Naive thymus-derived CD4-positive, alpha-beta T cell (primary cell): Measurements from ENCODE around the gene SMARCAL1. TPM values are rescaled to one million over a fixed set of nuclear protein-coding genes. Genes with fewer than 3 reads are reported as not detected.

Experiments
- ATAC-seq: fragments of 150-1000 bp; cut with Tn5 transposase; 2 replicates; pipeline ENCODE4 v1.10.0; 2021; ENCODE audit warnings: mild to moderate bottlenecking, moderate library complexity
- CTCF ChIA-PET: fragments of 350-600 bp; sonication (Branson Sonifier 250); formaldehyde crosslinking; loops from one replicate; lab custom pipeline; 2021; ENCODE audit warnings: antibody characterized with exemption; lab: Charles Lee
- POLR2A ChIA-PET: fragments of 350-600 bp; sonication (Branson Sonifier 250); formaldehyde crosslinking; loops from one replicate; lab custom pipeline; 2021; ENCODE audit warnings: antibody characterized with exemption, inconsistent platforms; lab: Charles Lee
- DNase-seq, 9 donors: peaks; one replicate each; pipeline versions ENCODE4 v3.0.0 to v3.0.0-alpha.2; 2020 to 2022; ENCODE audit warnings: mixed read lengths in 1 of 9
- H3K27ac ChIP-seq: one replicate; pipeline ENCODE4 v1.7.0; 2013; ENCODE audit warnings: mild to moderate bottlenecking, low read depth, low read length, moderate library complexity
- H3K27me3 ChIP-seq, 2 donors: one replicate each; pipeline ENCODE4 v1.7.0; 2013; ENCODE audit warnings: low read length in 2 of 2, mild to moderate bottlenecking in 2 of 2, moderate library complexity in 2 of 2; ENCODE audit not compliant: control insufficient read depth in 2 of 2, insufficient read depth in 2 of 2
- H3K36me3 ChIP-seq, 3 experiments: 1 replicate in 2 of 3; 2 replicates in 1 of 3; pipeline ENCODE4 v1.7.0; 2013; ENCODE audit warnings: low read length in 3 of 3, mild to moderate bottlenecking in 3 of 3, moderate library complexity in 1 of 3; ENCODE audit not compliant: insufficient read depth in 3 of 3, control insufficient read depth in 2 of 3
- H3K4me1 ChIP-seq, 2 donors: one replicate each; pipeline ENCODE4 v1.7.0; 2013; ENCODE audit warnings: low read length in 2 of 2, mild to moderate bottlenecking in 2 of 2, moderate library complexity in 1 of 2; ENCODE audit not compliant: control insufficient read depth in 2 of 2, insufficient read depth in 2 of 2
- H3K4me3 ChIP-seq: 2 replicates; pipeline ENCODE4 v1.7.0; 2013; ENCODE audit warnings: mild to moderate bottlenecking, low read length
- H3K9me3 ChIP-seq, 3 experiments: 1 replicate in 2 of 3; 2 replicates in 1 of 3; pipeline ENCODE4 v1.7.0; 2013; ENCODE audit warnings: low read length in 3 of 3; ENCODE audit not compliant: control insufficient read depth in 2 of 3
- H3K27ac Mint-ChIP-seq, 9 donors: one replicate each; pipeline ENCODE4 v1.8.0; 2020 to 2022; ENCODE audit warnings: mixed read lengths in 9 of 9, mild to moderate bottlenecking in 8 of 9, moderate library complexity in 5 of 9, inconsistent platforms in 2 of 9
- H3K27me3 Mint-ChIP-seq, 5 donors: one replicate each; pipeline ENCODE4 v1.8.0; 2021 to 2022; ENCODE audit warnings: mixed read lengths in 5 of 5, mild to moderate bottlenecking in 1 of 5
- H3K36me3 Mint-ChIP-seq, 5 donors: one replicate each; pipeline ENCODE4 v1.8.0; 2020 to 2022; ENCODE audit warnings: mixed read lengths in 5 of 5, mild to moderate bottlenecking in 3 of 5, inconsistent platforms in 1 of 5
- H3K4me1 Mint-ChIP-seq, 7 donors: one replicate each; pipeline ENCODE4 v1.8.0; 2020 to 2022; ENCODE audit warnings: mixed read lengths in 7 of 7, mild to moderate bottlenecking in 3 of 7, inconsistent platforms in 1 of 7
- H3K4me3 Mint-ChIP-seq, 10 donors: one replicate each; pipeline ENCODE4 v1.8.0; 2020 to 2022; ENCODE audit warnings: mild to moderate bottlenecking in 10 of 10, mixed read lengths in 10 of 10, moderate library complexity in 6 of 10, inconsistent platforms in 2 of 10
- H3K9me3 Mint-ChIP-seq, 11 donors: one replicate each; pipeline ENCODE4 v1.8.0; 2020 to 2022; ENCODE audit warnings: mixed read lengths in 11 of 11, mild to moderate bottlenecking in 4 of 11, inconsistent platforms in 1 of 11, moderate library complexity in 1 of 11
- intact Hi-C, 2 donors: fragments of 100-400 bp; cut with micrococcal nuclease; formaldehyde crosslinking; loops; one replicate each; pipeline ENCODE4 v1.15.1; 2023
- polyA plus RNA-seq, 2 donors: library from polyadenylated mRNA; unstranded; fragments of 300-500 nt; fragmentation: Illumina TruSeq; gene quantifications; one replicate each; pipeline ENCODE4 v1.2.3, GENCODE V29; 2021
- total RNA-seq, 6 experiments: library from RNA in 5 of 6; stranded (reverse) in 5 of 6; gene quantifications; 1 replicate in 5 of 6; 2 replicates in 1 of 6; pipeline ENCODE4 v1.2.3 and lab custom pipeline; 2021 to 2026

Gene SMARCAL1
- total and polyA plus RNA-seq, 7 experiments from 2014 or later = 16.2 to 31.2 (median 24.6) TPM

DNA sequence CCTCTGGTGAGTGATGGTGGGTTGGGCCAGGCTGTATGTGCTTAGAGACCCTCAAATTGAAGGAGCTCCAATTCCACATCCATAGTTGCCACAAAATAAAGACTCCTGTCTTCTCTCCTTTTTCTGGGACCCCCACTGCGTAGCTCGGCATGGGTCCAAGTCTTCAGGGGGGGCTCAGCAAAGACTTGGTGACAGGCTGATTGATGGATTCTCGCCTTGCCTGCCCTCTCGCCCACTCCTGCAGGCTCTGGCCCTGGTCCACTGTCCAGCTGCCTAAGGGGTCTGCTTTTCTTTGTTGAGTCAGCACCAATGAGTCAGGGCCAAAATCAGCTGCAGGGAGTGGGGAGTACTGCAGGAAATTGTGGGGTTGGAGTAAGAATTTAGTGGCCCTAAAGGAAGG, 107.8 kb downstream of the SMARCAL1 start:
- Histone ChIP-seq H3K36me3 (no peaks in the 10 kb centered on the region), H3K27me3 (no peaks in the 10 kb centered on the region), H3K4me1 (no peaks in the 10 kb centered on the region), H3K9me3 (no peaks in the 10 kb centered on the region), H3K27ac (no peak overlapping the region), H3K4me3 (no peak overlapping the region)
- Mint-ChIP-seq H3K4me3 (no peak overlapping the region), H3K27me3 (no peaks in the 10 kb centered on the region), H3K27ac (no peak overlapping the region), H3K9me3 (no peaks in the 10 kb centered on the region), H3K36me3 (peaks cover 0 to 8% (median 0%) of the 10 kb centered on the region in 5 donors), H3K4me1 (peaks cover 0 to 4% (median 0%) of the 10 kb centered on the region in 7 donors)
- ATAC-seq (no peak), DNase-seq (no peak)
- ChIA-PET POLR2A (interaction anchor here (1.2 kb wide), 1 partner anchor 21 kb away, joined by 3 read pairs; the partner anchor contains the start of gene RPL37A), CTCF (interaction anchor here (1.9 kb wide), 1 partner anchor 148 kb away, joined by 6 read pairs; no protein-coding TSS in a partner anchor)
- intact Hi-C loops = no loop called here

DNA sequence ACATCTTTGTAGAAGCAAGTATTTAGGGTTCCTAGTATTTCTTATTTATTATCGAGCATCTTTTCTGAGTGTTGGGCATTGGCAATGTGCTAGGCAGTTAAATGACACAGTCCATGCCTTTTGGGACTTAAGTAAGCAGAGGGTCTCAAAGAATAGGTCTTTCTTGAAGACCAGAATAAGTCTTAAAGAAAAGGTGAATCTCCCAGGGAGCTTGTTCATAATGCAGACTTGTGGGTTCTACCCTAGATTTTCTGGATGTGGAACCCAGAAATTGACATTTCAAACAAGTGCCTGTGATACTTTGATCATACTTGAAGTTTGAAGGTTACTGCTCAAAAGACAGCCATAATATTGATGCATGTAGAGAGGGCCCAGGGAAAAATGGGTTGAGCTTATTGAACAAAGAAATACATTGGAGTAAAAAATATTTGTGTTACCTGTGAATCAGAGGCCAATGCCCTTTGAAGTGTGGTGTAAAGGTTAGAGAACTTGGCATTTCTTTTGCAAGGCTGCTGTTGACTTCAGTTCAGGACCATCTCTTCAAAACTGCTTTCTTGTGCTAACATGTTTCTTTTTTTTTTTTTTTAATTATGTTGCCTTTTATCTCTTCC, 110.7 kb downstream of the SMARCAL1 start:
- Histone ChIP-seq H3K4me3 (no peak overlapping the region), H3K4me1 (no peaks in the 10 kb centered on the region), H3K27me3 (no peaks in the 10 kb centered on the region), H3K9me3 (no peaks in the 10 kb centered on the region), H3K36me3 (no peaks in the 10 kb centered on the region), H3K27ac (no peak overlapping the region)
- ATAC-seq = no peak
- Mint-ChIP-seq H3K36me3 (peaks cover 0 to 8% (median 0%) of the 10 kb centered on the region in 5 donors), H3K27me3 (peaks cover 0 to 4% (median 0%) of the 10 kb centered on the region in 5 donors), H3K4me1 (peaks cover 0 to 2% (median 0%) of the 10 kb centered on the region in 7 donors), H3K27ac (no peak overlapping the region), H3K9me3 (no peaks in the 10 kb centered on the region), H3K4me3 (no peak overlapping the region)
- intact Hi-C loops = no loop called here
- ChIA-PET POLR2A (no interaction called here), CTCF (no interaction called here)
- DNase-seq = no peak

DNA sequence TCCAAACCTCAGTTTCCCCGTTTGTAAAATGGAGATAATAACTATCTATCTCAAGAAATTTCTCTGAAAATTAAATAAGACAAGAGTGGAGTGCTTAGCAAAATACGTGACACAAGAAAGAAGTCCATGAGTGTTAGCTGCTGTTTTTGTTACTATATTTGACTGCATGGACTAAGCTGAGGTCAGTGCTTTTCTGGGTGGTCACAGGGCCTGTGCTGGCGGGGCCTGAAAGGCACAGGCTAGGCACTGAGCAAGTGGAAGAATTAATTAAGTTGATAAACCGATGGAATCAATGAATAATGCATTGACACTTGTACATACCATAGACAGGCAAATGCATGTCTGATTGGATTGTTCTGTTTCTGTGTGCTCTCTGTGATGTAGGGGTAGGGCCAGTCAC, 113.7 kb downstream of the SMARCAL1 start:
- intact Hi-C loops = no loop called here
- POLR2A ChIA-PET = no interaction called here
- CTCF ChIA-PET = no interaction called here
- ATAC-seq (no peak), DNase-seq (no peak)
- Mint-ChIP-seq H3K9me3 (no peaks in the 10 kb centered on the region), H3K27ac (no peak overlapping the region), H3K36me3 (peaks cover 0 to 8% (median 0%) of the 10 kb centered on the region in 5 donors), H3K27me3 (peaks cover 0 to 4% (median 0%) of the 10 kb centered on the region in 5 donors), H3K4me3 (no peak overlapping the region), H3K4me1 (no peaks in the 10 kb centered on the region)
- Histone ChIP-seq H3K4me1 (no peaks in the 10 kb centered on the region), H3K4me3 (no peak overlapping the region), H3K27ac (no peak overlapping the region), H3K9me3 (no peaks in the 10 kb centered on the region), H3K36me3 (no peaks in the 10 kb centered on the region), H3K27me3 (no peaks in the 10 kb centered on the region)

DNA sequence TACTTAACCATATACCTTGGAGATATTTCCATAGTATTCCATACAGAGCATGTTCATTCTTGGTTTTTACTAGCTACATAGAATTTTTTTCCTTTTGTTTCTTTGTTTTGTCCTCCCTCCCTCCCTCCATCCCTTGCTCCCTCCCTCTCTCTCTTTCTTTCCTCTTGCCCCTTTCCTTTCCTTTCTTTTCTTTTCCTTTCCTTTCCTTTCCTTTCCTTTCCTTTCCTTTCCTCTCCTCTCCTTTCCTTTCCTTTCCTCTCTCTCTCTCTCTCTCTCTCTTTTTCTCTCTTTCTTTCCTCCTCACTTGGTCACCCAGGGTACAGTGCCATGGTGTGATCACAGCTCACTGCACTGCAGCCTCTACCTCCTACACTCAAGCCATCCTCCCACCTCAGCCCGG, 114.7 kb downstream of the SMARCAL1 start:
- Histone ChIP-seq H3K4me3 (no peak overlapping the region), H3K4me1 (no peaks in the 10 kb centered on the region), H3K9me3 (no peaks in the 10 kb centered on the region), H3K27ac (no peak overlapping the region), H3K27me3 (no peaks in the 10 kb centered on the region), H3K36me3 (no peaks in the 10 kb centered on the region)
- Mint-ChIP-seq H3K27me3 (peaks cover 0 to 4% (median 0%) of the 10 kb centered on the region in 5 donors), H3K9me3 (no peaks in the 10 kb centered on the region), H3K4me1 (no peaks in the 10 kb centered on the region), H3K4me3 (no peak overlapping the region), H3K36me3 (peaks cover 0 to 8% (median 0%) of the 10 kb centered on the region in 5 donors), H3K27ac (peak overlapping the region in 1 of 9 donors; percentile 29)
- intact Hi-C loops = no loop called here
- POLR2A ChIA-PET = interaction anchor here (0.6 kb wide), 1 partner anchor 63 kb away, joined by 4 read pairs; no protein-coding TSS in a partner anchor
- ATAC-seq (no peak), DNase-seq (no peak)
- CTCF ChIA-PET = no interaction called here

DNA sequence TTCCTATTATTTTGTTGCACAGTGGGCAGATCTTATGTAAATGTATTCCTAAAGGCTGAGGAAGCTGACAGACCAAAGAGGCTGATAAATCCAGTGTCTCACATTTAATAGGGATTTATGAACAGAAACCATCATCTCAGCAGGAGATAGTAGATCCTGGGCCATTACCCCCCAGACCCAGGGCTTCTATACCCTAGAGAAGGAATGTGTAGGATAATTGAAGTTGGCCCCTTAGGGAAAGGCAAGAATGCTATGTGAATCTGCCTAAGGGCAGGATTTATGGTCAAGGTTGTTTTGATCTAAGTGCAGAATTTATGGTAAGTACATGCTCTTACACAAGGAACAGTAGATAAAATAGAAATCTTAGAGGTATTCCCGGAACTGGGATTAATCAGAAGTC, 115.3 kb downstream of the SMARCAL1 start:
- POLR2A ChIA-PET = no interaction called here
- intact Hi-C loops = no loop called here
- ATAC-seq (no peak), DNase-seq (no peak)
- no peaks in the 10 kb centered on the region for H3K4me1 Mint-ChIP-seq
- H3K36me3 ChIP-seq = no peaks in the 10 kb centered on the region
- no peaks in the 10 kb centered on the region for H3K27me3 ChIP-seq
- no peaks in the 10 kb centered on the region for H3K4me1 ChIP-seq
- no peak overlapping the region for H3K4me3 ChIP-seq
- CTCF ChIA-PET = no interaction called here
- H3K36me3 Mint-ChIP-seq = peaks cover 0 to 5% (median 0%) of the 10 kb centered on the region in 5 donors
- H3K27ac Mint-ChIP-seq = no peak overlapping the region
- H3K27me3 Mint-ChIP-seq = peaks cover 0 to 4% (median 0%) of the 10 kb centered on the region in 5 donors
- H3K9me3 ChIP-seq = no peaks in the 10 kb centered on the region
- H3K9me3 Mint-ChIP-seq = no peaks in the 10 kb centered on the region
- H3K27ac ChIP-seq = no peak overlapping the region
- no peak overlapping the region for H3K4me3 Mint-ChIP-seq

DNA sequence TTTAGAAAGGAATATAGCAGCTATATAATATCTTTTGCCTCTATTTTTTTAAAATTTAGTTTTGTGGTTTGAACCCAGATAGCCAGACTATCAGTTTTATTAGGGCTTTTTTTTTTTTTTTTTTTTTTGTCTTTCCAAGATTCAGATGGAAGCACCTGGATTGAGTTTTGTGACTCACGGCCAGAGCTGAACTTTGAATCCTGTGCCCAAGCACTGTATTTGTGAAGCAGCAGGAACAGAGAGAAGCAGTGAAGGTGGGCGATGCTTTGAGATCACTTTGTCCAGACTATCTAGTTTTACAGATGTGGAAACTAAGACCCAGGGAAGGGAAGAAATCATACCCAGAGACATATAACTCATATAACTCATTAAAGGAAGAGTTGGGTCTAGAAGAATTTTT, 120.3 kb downstream of the SMARCAL1 start:
- Histone ChIP-seq H3K27ac (no peak overlapping the region), H3K4me3 (no peak overlapping the region), H3K36me3 (no peaks in the 10 kb centered on the region), H3K4me1 (no peaks in the 10 kb centered on the region), H3K27me3 (no peaks in the 10 kb centered on the region), H3K9me3 (no peaks in the 10 kb centered on the region)
- H3K27ac Mint-ChIP-seq = no peak overlapping the region
- peaks cover 0 to 6% (median 0%) of the 10 kb centered on the region in 5 donors for H3K27me3 Mint-ChIP-seq
- POLR2A ChIA-PET = no interaction called here
- no peaks in the 10 kb centered on the region for H3K9me3 Mint-ChIP-seq
- H3K4me3 Mint-ChIP-seq = no peak overlapping the region
- H3K4me1 Mint-ChIP-seq = peaks cover 0 to 12% (median 0%) of the 10 kb centered on the region in 7 donors
- CTCF ChIA-PET = no interaction called here
- ATAC-seq (no peak), DNase-seq (no peak)
- no peaks in the 10 kb centered on the region for H3K36me3 Mint-ChIP-seq
- intact Hi-C loops = no loop called here
